Umbilical cord (tissue), 2 donors: ENCODE measurements around the gene NR2F1-AS1. TPM values are rescaled to one million over a fixed set of nuclear protein-coding genes. Genes with fewer than 3 reads are reported as not detected.
A peak's percentile ranks its signal among the peaks of the same experiment; 100 is the strongest.
"Not testable (repeated sequence)": the region's sequence is repeated elsewhere in the genome, so short reads cannot be mapped to it uniquely, and the experiment has no call there.

ENCODE experiments used
- DNase-seq: peaks from one replicate; pipeline ENCODE4 v3.0.0-alpha.2; 2015; ENCODE audit warnings: low spot score
- total RNA-seq: library from RNA; depleted of rRNA; stranded (reverse); fragments of >200 nt; gene quantifications from one replicate; pipeline ENCODE4 v1.2.3, GENCODE V29; 2014; ENCODE audit warnings: low replicate concordance; ENCODE audit not compliant: insufficient read depth

Gene NR2F1-AS1
- total RNA-seq, 1 donor from 2014 or later = 44.1 TPM

DNA sequence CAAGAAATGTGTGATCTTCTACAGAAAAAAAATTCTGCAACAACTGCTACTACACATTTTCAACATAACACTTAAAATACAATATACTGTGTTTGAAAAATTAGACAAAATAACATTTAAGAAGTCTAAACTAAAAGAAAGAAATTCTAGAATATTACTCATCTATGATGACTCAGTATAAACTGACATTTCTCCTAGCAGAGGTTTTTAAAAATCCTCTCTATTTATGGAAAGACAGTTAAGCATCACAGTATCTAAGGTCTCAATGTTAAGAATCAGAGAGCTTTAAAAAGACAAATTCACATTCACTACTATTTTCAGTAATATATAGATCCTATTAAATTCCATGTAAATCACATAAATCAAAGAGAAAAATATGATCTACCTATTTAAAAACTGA lies 61.3 kb downstream of the NR2F1-AS1 start:
- peak; percentile 58 for DNase-seq

DNA sequence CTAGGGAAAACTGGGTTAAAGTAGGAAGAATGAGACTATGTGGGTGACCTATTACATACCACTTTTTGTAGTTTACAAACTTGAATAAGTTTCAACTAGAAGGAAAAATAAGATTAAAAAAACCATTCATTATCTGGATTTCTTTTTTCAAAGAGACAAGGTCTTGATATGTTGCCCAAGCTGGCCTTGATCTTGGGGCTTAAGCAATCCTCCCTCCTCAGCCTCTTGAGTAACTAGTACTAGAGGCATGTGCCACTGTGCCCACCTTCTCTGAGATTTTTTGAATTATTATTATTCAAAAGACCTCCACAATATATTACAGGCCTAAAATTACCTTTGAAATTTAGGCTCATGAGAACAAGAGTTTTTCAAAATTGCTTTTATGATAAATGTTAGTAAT lies 63.2 kb downstream of the NR2F1-AS1 start:
- DNase-seq = no peak

- DNase-seq = no peak
These were observed 67.7 kb downstream of the NR2F1-AS1 start for GRCh38 chr5:93513298-93513697.

DNA sequence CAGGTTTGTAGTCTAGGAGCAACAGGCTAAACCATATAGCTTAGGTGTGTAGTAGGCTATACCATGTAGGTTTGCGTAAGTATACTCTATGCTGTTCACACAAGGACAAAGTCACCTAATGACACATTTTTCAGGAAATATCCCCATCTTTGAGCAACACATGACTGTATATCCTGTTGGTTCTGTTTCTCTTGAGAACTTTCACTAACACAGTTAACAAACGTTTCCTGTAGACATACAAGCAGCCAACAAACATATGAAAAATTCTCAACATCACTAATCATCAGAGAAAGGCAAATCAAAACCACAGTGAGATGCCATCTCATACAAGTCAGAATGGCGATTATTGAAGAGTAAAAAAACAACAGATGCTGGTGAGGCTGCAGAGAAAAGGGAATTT lies 68.2 kb downstream of the NR2F1-AS1 start:
- no peak for DNase-seq

- DNase-seq = no peak
These were observed 69.6 kb downstream of the NR2F1-AS1 start for GRCh38 chr5:93511445-93511844.

GRCh38 chr5:93510626-93511380 lies 70.2 kb downstream of the NR2F1-AS1 start:
- DNase-seq = no peak

- DNase-seq = not testable (repeated sequence)
These were observed 75.5 kb downstream of the NR2F1-AS1 start for GRCh38 chr5:93505553-93505952.

DNA sequence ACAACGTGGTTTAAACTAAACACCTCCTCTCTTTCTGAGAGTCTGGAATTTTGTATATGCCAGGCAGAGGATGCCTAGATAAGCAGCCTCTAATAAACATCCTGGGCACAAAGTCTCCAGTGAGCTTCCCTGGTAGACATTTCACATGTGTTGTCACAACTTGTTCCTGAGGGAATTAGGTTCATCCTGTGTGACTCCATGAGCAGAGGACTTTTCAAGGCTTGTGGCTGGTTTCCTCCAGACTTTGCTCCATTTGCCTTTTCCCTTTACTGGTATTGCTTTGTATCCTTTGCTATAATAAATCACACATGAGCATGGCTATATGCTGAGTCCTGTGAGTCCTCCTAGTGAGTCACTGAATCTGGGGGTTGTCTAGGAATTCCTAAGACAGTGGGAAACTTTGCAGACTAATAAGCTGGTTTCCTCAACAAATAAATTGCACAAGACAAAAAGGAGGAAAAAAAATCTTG lies 77.4 kb downstream of the NR2F1-AS1 start:
- peak; percentile 69 for DNase-seq

GRCh38 chr5:93497096-93497495 lies 83.9 kb downstream of the NR2F1-AS1 start:
- DNase-seq = no peak

DNA sequence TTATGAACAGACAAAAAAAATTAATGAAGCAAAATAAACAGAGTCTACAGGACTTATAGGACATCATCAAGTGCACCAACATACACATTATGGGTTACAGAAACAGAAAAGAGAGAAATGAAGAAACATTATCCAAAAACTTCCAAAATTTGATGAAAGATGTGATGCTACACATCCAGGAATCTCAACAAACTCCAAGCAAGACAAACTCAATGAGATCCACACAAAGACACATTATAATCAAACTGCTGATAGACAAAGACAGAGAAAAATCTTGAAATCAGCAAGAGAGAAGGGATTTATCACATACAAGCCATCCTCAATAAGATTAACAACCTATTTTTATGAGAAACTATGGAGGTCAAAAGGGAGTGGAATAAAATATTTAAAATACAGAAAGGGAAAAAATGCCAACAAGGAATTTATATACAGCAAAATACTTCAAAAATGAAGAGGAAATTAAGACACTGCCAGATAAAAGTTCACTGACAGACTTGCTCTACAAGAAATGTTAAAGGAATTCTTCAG lies 101.0 kb downstream of the NR2F1-AS1 start:
- DNase-seq = no peak

DNA sequence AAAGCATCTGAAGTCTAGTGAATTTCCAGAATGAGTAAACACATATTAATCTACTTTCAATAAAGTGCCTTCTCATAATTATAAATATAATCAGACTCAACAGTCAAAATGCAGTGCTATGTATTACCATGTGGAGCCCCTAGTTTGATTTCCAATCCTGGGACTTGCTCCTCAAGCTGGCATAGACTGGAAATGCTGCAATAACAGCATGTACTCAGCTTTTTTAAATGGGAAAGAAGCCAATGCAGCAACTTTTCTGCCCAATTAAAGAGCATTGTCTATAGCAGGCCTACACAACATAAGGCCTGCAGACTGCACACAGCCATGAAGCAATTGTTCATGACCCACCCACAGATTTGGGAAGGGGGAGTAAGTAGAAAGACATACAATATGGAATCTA lies 103.2 kb downstream of the NR2F1-AS1 start:
- DNase-seq = no peak

DNA sequence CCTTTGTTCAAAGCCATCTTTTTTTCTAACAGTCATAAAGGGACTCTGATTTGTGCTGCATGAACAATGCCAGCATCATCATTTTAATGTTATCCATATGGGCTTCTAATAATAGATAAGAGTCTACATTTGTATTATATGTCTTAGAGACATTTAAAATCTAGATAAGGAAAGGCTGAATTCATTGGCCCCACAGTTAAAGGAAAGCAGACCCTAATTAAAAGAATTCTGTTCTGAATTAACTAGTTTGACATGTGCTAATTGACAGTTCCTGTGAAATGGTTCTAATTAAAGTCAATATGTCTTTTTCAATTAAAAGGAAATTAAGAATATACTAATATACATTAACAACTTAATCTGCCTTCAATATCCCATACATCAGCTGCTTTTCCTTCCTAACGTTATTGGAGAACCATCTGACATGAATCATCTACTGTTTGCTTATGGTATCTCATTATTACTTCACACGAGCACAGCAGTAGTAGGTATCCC lies 104.7 kb downstream of the NR2F1-AS1 start:
- peak; percentile 2 for DNase-seq

- no peak for DNase-seq
These were observed 118.1 kb downstream of the NR2F1-AS1 start for GRCh38 chr5:93462916-93463315.

DNA sequence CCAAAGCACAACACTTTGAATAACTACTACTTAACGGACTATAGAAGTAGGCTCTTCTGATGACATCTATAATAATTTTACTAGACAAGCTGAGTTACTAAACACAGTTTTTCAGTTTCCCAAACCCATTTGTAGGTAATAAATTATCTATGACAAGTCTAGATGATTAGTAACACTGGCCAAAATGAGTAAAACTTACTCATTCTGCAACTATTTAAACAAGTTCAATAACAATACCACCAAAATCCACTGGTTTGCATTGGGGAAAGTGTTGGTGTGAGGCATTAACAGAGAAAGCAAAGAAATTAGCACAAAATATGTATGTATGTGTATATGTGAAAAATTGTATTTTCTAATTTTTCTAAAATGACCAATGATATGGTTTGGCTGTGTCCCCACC lies 119.3 kb downstream of the NR2F1-AS1 start:
- no peak for DNase-seq

GRCh38 chr5:93460286-93460685 lies 120.7 kb downstream of the NR2F1-AS1 start:
- DNase-seq = no peak

GRCh38 chr5:93456796-93457195 lies 124.2 kb downstream of the NR2F1-AS1 start:
- not testable (repeated sequence) for DNase-seq

DNA sequence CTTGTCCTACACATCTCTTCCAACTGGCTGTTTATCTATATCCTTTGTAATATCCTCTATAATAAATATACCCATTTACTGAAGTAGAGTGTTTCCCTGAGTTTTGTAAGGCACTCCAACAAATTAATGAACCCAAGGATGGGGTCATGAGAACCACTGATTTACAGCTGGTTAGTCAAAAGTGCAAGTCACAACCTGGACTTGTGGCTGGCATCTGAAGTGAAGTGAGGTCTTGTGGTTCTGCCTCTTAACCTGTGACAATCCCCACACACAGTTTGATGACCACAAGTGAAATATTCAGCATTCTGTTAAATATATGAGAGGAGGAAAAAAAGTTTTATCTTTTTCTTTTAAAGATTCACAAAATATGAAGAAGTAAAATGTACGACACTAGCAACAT lies 126.1 kb downstream of the NR2F1-AS1 start:
- no peak for DNase-seq

DNA sequence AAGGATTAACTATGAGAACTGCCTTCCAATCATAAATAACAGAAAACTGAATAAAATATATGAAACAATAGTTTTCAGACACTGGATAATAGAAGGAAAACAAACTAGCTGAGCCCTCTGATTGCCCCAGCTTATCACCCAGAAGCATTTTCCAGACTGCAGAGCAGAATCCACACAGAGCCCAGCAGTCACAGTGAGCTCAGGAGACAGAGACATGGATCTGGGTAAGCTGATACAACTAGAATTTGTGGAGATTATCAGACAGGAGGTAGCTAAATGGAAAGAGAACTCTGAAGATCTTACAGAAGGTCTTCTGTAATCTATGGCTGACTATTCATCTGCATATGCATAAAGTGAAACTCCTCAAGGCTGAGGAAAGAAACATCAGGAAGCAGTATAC lies 128.8 kb downstream of the NR2F1-AS1 start:
- DNase-seq = no peak

DNA sequence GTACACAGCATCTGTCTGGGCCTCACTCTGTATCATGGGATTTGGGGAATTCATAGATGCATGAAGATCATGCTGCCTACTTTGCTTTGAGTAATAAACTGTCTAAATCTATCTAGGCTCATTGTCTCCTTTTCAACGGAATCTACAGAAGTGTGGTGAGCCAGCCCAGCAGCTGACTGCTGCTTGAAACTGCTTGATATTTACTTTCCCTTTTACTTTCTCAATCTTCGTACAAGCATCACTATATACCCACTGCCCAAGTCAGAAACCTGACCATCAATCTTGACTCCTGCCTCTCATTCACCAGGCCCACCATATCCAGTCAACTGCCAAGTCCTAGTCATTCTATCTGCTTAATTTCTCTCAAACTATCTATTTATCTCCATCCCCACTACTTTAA lies 142.9 kb downstream of the NR2F1-AS1 start:
- no peak for DNase-seq

GRCh38 chr5:93436083-93436482 lies 144.9 kb downstream of the NR2F1-AS1 start:
- DNase-seq = no peak

DNA sequence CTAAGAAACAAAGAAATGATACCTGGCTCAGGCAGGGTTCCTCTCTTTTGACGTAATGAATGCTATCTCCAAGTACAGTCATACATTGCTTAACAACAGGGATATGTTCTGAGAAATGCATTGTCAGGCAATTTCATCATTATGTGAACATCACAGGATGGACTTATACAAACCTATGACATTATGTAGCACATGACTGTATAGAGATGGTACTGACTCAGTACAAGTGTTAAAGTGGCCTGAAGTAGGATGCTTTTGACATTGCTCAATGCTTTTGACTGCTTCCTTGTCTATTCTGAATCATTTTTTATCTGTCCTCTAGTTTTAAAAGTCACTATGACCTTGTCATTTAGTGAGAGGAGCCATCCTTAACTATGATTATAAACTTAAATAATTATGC lies 147.6 kb downstream of the NR2F1-AS1 start:
- no peak for DNase-seq

DNA sequence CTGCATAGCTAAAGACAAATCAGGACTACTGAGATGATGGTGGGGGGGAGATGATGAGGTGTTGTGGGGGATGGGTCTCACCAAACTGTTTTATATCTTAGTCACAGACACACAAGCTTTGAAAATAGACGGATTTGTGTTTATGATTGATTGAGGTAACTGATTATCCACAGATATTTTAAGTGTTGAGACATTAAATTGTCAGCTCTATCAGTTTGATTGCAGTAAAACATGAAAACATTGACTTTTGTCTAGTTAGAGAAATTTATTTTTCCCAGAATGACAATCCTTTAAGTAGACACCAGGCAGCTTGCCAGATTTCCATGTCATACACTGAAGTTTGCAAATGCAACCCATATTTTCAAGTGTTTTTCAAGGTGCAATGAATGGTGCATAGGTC lies 149.8 kb downstream of the NR2F1-AS1 start:
- peak; percentile 27 for DNase-seq

- DNase-seq = peak; percentile 20
These were observed 150.3 kb downstream of the NR2F1-AS1 start for GRCh38 chr5:93430673-93431199.
